B cell (primary cell): ENCODE data around the gene UAP1L1. TPM values are rescaled to one million over a fixed set of nuclear protein-coding genes. Genes with fewer than 3 reads are reported as not detected.

ENCODE experiments used
- ATAC-seq: fragments of 200-7000 bp; cut with Tn5 transposase; one replicate; pipeline ENCODE4 v1.10.0; 2021; ENCODE audit warnings: low read depth, mild to moderate bottlenecking, moderate number of reproducible peaks, moderate library complexity
- CTCF ChIA-PET: fragments of 350-600 bp; sonication (Branson Sonifier 250); formaldehyde crosslinking; loops from one replicate; lab custom pipeline; 2021; ENCODE audit warnings: antibody characterized with exemption, inconsistent platforms; lab: Charles Lee
- POLR2A ChIA-PET: fragments of 350-600 bp; sonication (Branson Sonifier 250); formaldehyde crosslinking; loops from one replicate; lab custom pipeline; 2021; ENCODE audit warnings: antibody characterized with exemption; lab: Charles Lee
- DNase-seq: peaks from one replicate; pipeline ENCODE4 v3.0.0; 2013
- H2AFZ ChIP-seq: 2 replicates; pipeline ENCODE4 v1.6.1; 2012; ENCODE audit warnings: mild to moderate bottlenecking, low read depth, low read length; ENCODE audit not compliant: insufficient read depth, poor library complexity, severe bottlenecking
- H3K27ac ChIP-seq, 2 donors: 1 replicate in 1 of 2; 2 replicates in 1 of 2; pipeline ENCODE4 v1.5.1; 2012 to 2013; ENCODE audit warnings: low read length in 2 of 2, mild to moderate bottlenecking in 2 of 2, moderate library complexity in 1 of 2
- H3K27me3 ChIP-seq, 4 experiments: fragments of 200-600 bp in 1 of 4; sonication (generic) in 1 of 4; replicated peaks in 1 of 4; 1 replicate in 2 of 4; 2 replicates in 2 of 4; pipeline versions ENCODE4 v1.6.1 to v1.7.0; 2013 to 2016; ENCODE audit warnings: low read length in 3 of 4, mild to moderate bottlenecking in 2 of 4, mixed read lengths in 1 of 4, moderate library complexity in 1 of 4; ENCODE audit not compliant: insufficient read depth in 4 of 4, control insufficient read depth in 3 of 4; ENCODE audit errors: control extremely low read depth in 1 of 4
- H3K36me3 ChIP-seq, 2 experiments: replicated peaks in 1 of 2; 1 replicate in 1 of 2; 2 replicates in 1 of 2; pipeline versions ENCODE4 v1.6.1 to v1.7.1; 2013; ENCODE audit warnings: low read length in 1 of 2; ENCODE audit not compliant: insufficient read depth in 2 of 2, control insufficient read depth in 1 of 2; ENCODE audit errors: control extremely low read depth in 1 of 2, extremely low read depth in 1 of 2
- H3K4me1 ChIP-seq, 2 donors: fragments of 200-600 bp in 1 of 2; sonication (generic) in 1 of 2; 1 replicate in 1 of 2; 2 replicates in 1 of 2; pipeline versions ENCODE4 v1.5.1 to v1.6.1; 2013 to 2017; ENCODE audit warnings: low read length in 2 of 2; ENCODE audit not compliant: control insufficient read depth in 2 of 2, insufficient read depth in 2 of 2
- H3K4me2 ChIP-seq: replicated peaks from 2 replicates; pipeline ENCODE3; 2012; ENCODE audit warnings: mild to moderate bottlenecking, low read depth, low read length; ENCODE audit not compliant: poor library complexity, severe bottlenecking
- H3K4me3 ChIP-seq, 5 experiments: fragments of 200-600 bp in 1 of 5; sonication (generic) in 1 of 5; 1 replicate in 3 of 5; 2 replicates in 2 of 5; pipeline versions ENCODE4 v1.5.1 to v1.7.0; 2011 to 2016; ENCODE audit warnings: low read length in 4 of 5, mild to moderate bottlenecking in 4 of 5, low read depth in 2 of 5, control low read depth in 1 of 5, moderate library complexity in 1 of 5; ENCODE audit not compliant: insufficient read depth in 1 of 5; ENCODE audit errors: control extremely low read depth in 1 of 5, extremely low read depth in 1 of 5
- H3K79me2 ChIP-seq: fragments of 200-600 bp; sonication (generic); one replicate; pipeline ENCODE4 v1.6.0; 2016; ENCODE audit warnings: low read length; ENCODE audit not compliant: control insufficient read depth, insufficient read depth
- H3K9ac ChIP-seq: fragments of 200-600 bp; sonication (generic); 2 replicates; pipeline ENCODE4 v1.6.1; 2017; ENCODE audit warnings: mild to moderate bottlenecking, low read length, moderate library complexity
- H3K9me3 ChIP-seq, 3 donors: one replicate each; pipeline versions ENCODE4 v1.6.1 to v1.7.1; 2013; ENCODE audit warnings: low read length in 2 of 3; ENCODE audit not compliant: control insufficient read depth in 2 of 3, insufficient read depth in 1 of 3; ENCODE audit errors: control extremely low read depth in 1 of 3
- H4K20me1 ChIP-seq: 2 replicates; pipeline ENCODE4 v1.6.0; 2012; ENCODE audit warnings: mild to moderate bottlenecking, low read length; ENCODE audit not compliant: insufficient read depth, control insufficient read depth, poor library complexity, severe bottlenecking
- H3K27ac Mint-ChIP-seq: one replicate; pipeline ENCODE4 v1.8.0; 2021; ENCODE audit warnings: mixed read lengths
- H3K27me3 Mint-ChIP-seq: one replicate; pipeline ENCODE4 v1.8.0; 2021; ENCODE audit warnings: mixed read lengths
- H3K4me1 Mint-ChIP-seq: one replicate; pipeline ENCODE4 v1.8.0; 2021; ENCODE audit warnings: mixed read lengths
- H3K4me3 Mint-ChIP-seq: one replicate; pipeline ENCODE4 v1.8.0; 2021; ENCODE audit warnings: mixed read lengths
- H3K9me3 Mint-ChIP-seq: one replicate; pipeline ENCODE4 v1.8.0; 2022; ENCODE audit warnings: mixed read lengths; ENCODE audit not compliant: insufficient read depth
- CTCF ChIP-seq: fragments of 200-600 bp; IDR thresholded peaks from one replicate; pipeline ENCODE4 v1.8.0; 2022; ENCODE audit warnings: antibody characterized with exemption, mild to moderate bottlenecking
- EZH2 ChIP-seq: IDR thresholded peaks from 2 replicates; pipeline ENCODE4 v1.6.1; 2012; ENCODE audit warnings: borderline replicate concordance, low read depth, mild to moderate bottlenecking, moderate library complexity, low read length; ENCODE audit not compliant: insufficient read depth, poor library complexity, severe bottlenecking
- WGBS: methylation state at CpG from one replicate; pipeline ENCODE4 v1.1.5; 2013; ENCODE audit warnings: missing lambda C conversion rate; ENCODE audit not compliant: insufficient coverage; 5-methylcytosine and 5-hydroxymethylcytosine counted together
- intact Hi-C: fragments of 100-400 bp; cut with micrococcal nuclease; formaldehyde crosslinking; loops from one replicate; pipeline ENCODE4 v1.10.0; 2022
- polyA plus RNA-seq: library from polyadenylated mRNA; depleted of rRNA; stranded (reverse); fragments of >200 nt; gene quantifications from 2 replicates; pipeline ENCODE4 v1.2.3, GENCODE V29; 2012
- total RNA-seq, 2 donors: library from RNA; stranded (reverse); fragments of 120-200 nt in 1 of 2; gene quantifications; 1 replicate in 1 of 2; 2 replicates in 1 of 2; pipeline versions ENCODE4 v1.2.3 to v1.2.4, GENCODE V29; 2013 to 2022

The UAP1L1 gene
- total and polyA plus RNA-seq, 2 donors (not counting 1 experiment from before 2014, with no cell fraction given): 29.1 to 47.6 TPM

- Mint-ChIP-seq H3K4me3 (no peak overlapping the region), H3K4me1 (peaks cover 10% of the 10 kb centered on the region), H3K27me3 (no peaks in the 10 kb centered on the region), H3K27ac (no peak overlapping the region), H3K9me3 (no peaks in the 10 kb centered on the region)
- Histone ChIP-seq H3K4me3 (no peak overlapping the region), H4K20me1 (peaks cover 17% of the 10 kb centered on the region), H3K36me3 (peaks cover 0 to 69% of the 10 kb centered on the region in 2 experiments), H2AFZ (no peak overlapping the region), H3K9me3 (no peaks in the 10 kb centered on the region), H3K9ac (no peak overlapping the region), H3K4me2 (no peak overlapping the region), H3K27me3 (no peaks in the 10 kb centered on the region), H3K4me1 (peaks cover 7 to 16% of the 10 kb centered on the region in 2 donors), H3K79me2 (peaks cover 24% of the 10 kb centered on the region), H3K27ac (no peak overlapping the region)
- TF ChIP-seq CTCF: no peak
- TF ChIP-seq EZH2: no peak
- CTCF ChIA-PET: no interaction called here
- 95% methylated on average over 38 of the region's 38 CpGs for WGBS
- DNase-seq: no peak
- POLR2A ChIA-PET: no interaction called here
- intact Hi-C loops: no loop called here
- no peak for ATAC-seq
Observed at GRCh38 chr9:137110147-137110910, 33.0 kb downstream of the UAP1L1 start.
